ENCODE data around the gene ALDH8A1. TPM values are rescaled to one million over a fixed set of nuclear protein-coding genes. Genes with fewer than 3 reads are reported as not detected.

The ALDH8A1 gene
- total RNA-seq, 1 donor from 2014 or later, result 0.53 TPM

- H3K27ac Mint-ChIP-seq, result no peak overlapping the region
- no peak for ATAC-seq (ENCODE audit: low read depth)
These were observed 30.9 kb upstream of the ALDH8A1 start for GRCh38 chr6:134980846-134981245.

GRCh38 chr6:134979142-134979541 is 29.2 kb upstream of the ALDH8A1 start:
- intact Hi-C loops (cut with micrococcal nuclease), result no loop called here
- no peak for DNase-seq
- Mint-ChIP-seq H3K9me3 (no peaks in the 10 kb centered on the region), H3K4me1 (peaks cover 7% of the 10 kb centered on the region), H3K36me3 (ENCODE audit: low read depth) (peaks cover 67% of the 10 kb centered on the region), H3K27me3 (no peaks in the 10 kb centered on the region), H3K4me3 (no peak overlapping the region), H3K27ac (no peak overlapping the region)
- CTCF ChIA-PET, result no interaction called here
- POLR2A ChIA-PET, result no interaction called here
- no peak for TF ChIP-seq CTCF (IDR thresholded peaks at IDR 0.05)
- ATAC-seq (ENCODE audit: low read depth), result no peak

More at GRCh38 chr6:134980846-134981245, 30.9 kb upstream of the ALDH8A1 start:
- H3K9me3 Mint-ChIP-seq, result no peaks in the 10 kb centered on the region
- H3K27me3 Mint-ChIP-seq, result no peaks in the 10 kb centered on the region
- H3K4me1 Mint-ChIP-seq, result peaks cover 7% of the 10 kb centered on the region
- ChIA-PET POLR2A (interaction anchor here (0.6 kb wide), 1 partner anchor 104 kb away, joined by 7 read pairs; no protein-coding TSS in a partner anchor), CTCF (no interaction called here)
- peaks cover 64% of the 10 kb centered on the region for H3K36me3 Mint-ChIP-seq (ENCODE audit: low read depth)
- H3K4me3 Mint-ChIP-seq, result no peak overlapping the region
- no peak for DNase-seq
- no peak for TF ChIP-seq CTCF (IDR thresholded peaks at IDR 0.05)
- intact Hi-C loops (cut with micrococcal nuclease), result no loop called here

- H3K9me3 Mint-ChIP-seq, result no peaks in the 10 kb centered on the region
- no peak for DNase-seq
- TF ChIP-seq CTCF (IDR thresholded peaks at IDR 0.05), result no peak
- H3K36me3 Mint-ChIP-seq (ENCODE audit: low read depth), result peaks cover 76% of the 10 kb centered on the region
- intact Hi-C loops (cut with micrococcal nuclease), result no loop called here
- CTCF ChIA-PET, result interaction anchor here (0.7 to 0.9 kb wide), 2 partner anchors 34 to 879 kb away, joined by 3 to 4 read pairs; no protein-coding TSS in a partner anchor
- no peaks in the 10 kb centered on the region for H3K27me3 Mint-ChIP-seq
- H3K27ac Mint-ChIP-seq, result no peak overlapping the region
- ATAC-seq (ENCODE audit: low read depth), result no peak
- H3K4me1 Mint-ChIP-seq, result peaks cover 1% of the 10 kb centered on the region
- POLR2A ChIA-PET, result no interaction called here
- no peak overlapping the region for H3K4me3 Mint-ChIP-seq
These were observed 24.5 kb upstream of the ALDH8A1 start for GRCh38 chr6:134974370-134974769.

- H3K27ac Mint-ChIP-seq, result no peak overlapping the region
These were observed 17.8 kb upstream of the ALDH8A1 start for GRCh38 chr6:134967711-134968110.

More at GRCh38 chr6:134967711-134968110, 17.8 kb upstream of the ALDH8A1 start:
- no peak for DNase-seq
- Mint-ChIP-seq H3K4me3 (no peak overlapping the region), H3K9me3 (no peaks in the 10 kb centered on the region), H3K36me3 (ENCODE audit: low read depth) (peaks cover 72% of the 10 kb centered on the region), H3K27me3 (no peaks in the 10 kb centered on the region), H3K4me1 (no peaks in the 10 kb centered on the region)
- ChIA-PET CTCF (no interaction called here), POLR2A (no interaction called here)
- no peak for ATAC-seq (ENCODE audit: low read depth)
- TF ChIP-seq CTCF (IDR thresholded peaks at IDR 0.05), result no peak
- intact Hi-C loops (cut with micrococcal nuclease), result no loop called here
